Left kidney (tissue), 8 donors: ENCODE results near the gene KIF5A. TPM values are rescaled to one million over a fixed set of nuclear protein-coding genes. Genes with fewer than 3 reads are reported as not detected.
"Not testable (repeated sequence)": the region's sequence is repeated elsewhere in the genome, so short reads cannot be mapped to it uniquely, and the experiment has no call there.

Experiments used
- DNase-seq: peaks from one replicate; pipeline ENCODE4 v3.0.0-alpha.2; 2013
- long read RNA-seq, 8 donors: transcript quantifications; one replicate each; lab custom pipeline, GENCODE V29; 2026
- polyA plus RNA-seq: library from polyadenylated mRNA; unstranded; fragments of 120-200 nt; gene quantifications from one replicate; pipeline ENCODE4 v1.2.1, GENCODE V29; 2013; ENCODE audit not compliant: insufficient read length

The KIF5A gene
- polyA plus RNA-seq: 0.42 TPM
- long read RNA-seq, donor 1: 0 reads
- long read RNA-seq, donor 2: 0 reads
- long read RNA-seq, donor 3: 0 reads
- long read RNA-seq, donor 4: 0 reads
- long read RNA-seq, donor 5: 0 reads
- long read RNA-seq, donor 6: 0 reads
- long read RNA-seq, donor 7: 0 reads
- long read RNA-seq, donor 8: 0 reads

- DNase-seq: no peak
Observed at GRCh38 chr12:57549909-57550640, at the start of gene KIF5A. KIF5A (plus strand) TSS chr12:57550044; CDS start chr12:57550272, 228 bp downstream.

GRCh38 chr12:57500213-57500612 is 49.6 kb upstream of the KIF5A start:
- no peak for DNase-seq

- DNase-seq: not testable (repeated sequence)
Observed at GRCh38 chr12:57502311-57502969, 47.4 kb upstream of the KIF5A start.

- not testable (repeated sequence) for DNase-seq
Observed at GRCh38 chr12:57506541-57506940, 43.3 kb upstream of the KIF5A start.

- not testable (repeated sequence) for DNase-seq
Observed at GRCh38 chr12:57507796-57508195, 42.0 kb upstream of the KIF5A start.

- DNase-seq: no peak
Observed at GRCh38 chr12:57511161-57511560, 38.7 kb upstream of the KIF5A start.

- DNase-seq: no peak
Observed at GRCh38 chr12:57511588-57512325, 38.1 kb upstream of the KIF5A start.

DNA sequence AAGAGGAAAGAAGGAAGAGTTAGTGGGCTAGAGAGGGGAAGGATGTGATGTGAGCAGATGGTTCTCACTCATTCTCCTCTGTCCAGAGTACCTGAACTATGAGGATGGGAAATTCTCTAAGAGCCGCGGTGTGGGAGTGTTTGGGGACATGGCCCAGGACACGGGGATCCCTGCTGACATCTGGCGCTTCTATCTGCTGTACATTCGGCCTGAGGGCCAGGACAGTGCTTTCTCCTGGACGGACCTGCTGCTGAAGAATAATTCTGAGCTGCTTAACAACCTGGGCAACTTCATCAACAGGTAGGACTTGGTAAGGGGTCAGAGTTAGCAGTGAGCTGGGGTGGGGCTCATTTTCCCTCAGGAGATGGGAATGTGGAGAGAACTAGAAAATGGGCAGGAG is 37.2 kb upstream of the KIF5A start:
- DNase-seq: no peak

DNA sequence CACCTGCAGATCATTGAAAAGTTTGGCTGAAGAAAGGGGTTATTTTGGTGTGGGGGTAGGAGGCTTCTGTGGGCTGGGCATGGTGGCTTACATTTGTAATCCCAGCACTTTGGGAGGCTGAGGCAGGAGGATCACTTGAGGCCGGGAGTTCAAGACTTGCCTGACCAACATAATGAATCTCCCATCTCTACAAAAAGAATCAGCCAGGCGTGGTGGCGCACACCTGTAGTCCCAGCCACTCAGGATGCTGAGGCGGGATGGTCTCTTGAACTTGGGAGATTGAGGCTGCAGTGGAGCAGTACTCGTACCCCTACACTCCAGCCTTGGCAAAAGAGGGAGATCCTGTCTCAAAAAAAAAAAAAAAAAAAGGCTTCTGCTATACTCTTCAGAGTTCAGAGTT is 36.6 kb upstream of the KIF5A start:
- no peak for DNase-seq

DNA sequence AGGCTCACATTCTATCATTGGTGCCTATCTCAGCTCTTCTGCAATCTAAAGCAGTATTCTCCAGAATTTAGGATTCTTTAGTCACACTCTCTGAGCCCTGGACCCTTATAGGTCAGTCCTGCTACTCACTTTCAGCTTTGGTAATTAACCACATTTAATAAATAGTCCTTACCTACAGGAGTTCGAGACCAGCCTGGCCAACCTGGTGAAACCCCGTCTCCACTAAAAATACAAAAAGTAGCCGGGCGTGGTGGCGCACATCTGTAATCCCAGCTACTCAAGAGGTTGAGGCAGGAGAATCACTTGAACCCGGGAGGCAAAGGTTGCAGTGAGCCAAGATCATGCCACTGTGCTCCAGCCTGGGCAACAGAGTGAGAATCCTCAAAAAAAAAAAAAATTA is 36.2 kb upstream of the KIF5A start:
- not testable (repeated sequence) for DNase-seq

DNA sequence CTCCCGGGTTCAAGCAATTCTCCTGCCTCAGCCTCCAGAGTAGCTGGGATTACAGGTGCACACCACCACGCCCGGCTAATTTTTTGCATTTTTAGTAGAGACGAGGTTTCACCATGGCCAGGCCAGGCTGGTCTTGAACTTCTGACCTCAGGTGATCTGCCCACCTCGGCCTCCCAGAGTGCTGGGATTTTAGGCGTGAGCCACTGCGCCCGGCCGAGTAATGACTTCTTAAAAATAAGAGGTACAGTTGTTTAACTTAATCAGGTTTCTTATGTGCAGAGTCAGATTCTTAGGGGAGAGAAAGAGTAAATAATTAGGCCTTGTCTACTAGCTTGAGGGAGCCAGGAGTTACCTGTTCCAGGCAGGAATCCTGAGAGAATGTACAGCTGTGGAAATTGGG is 35.6 kb upstream of the KIF5A start:
- DNase-seq: not testable (repeated sequence)

- DNase-seq: no peak
Observed at GRCh38 chr12:57514720-57515407, 35.0 kb upstream of the KIF5A start.

GRCh38 chr12:57515408-57515933 is 34.4 kb upstream of the KIF5A start:
- DNase-seq: no peak

DNA sequence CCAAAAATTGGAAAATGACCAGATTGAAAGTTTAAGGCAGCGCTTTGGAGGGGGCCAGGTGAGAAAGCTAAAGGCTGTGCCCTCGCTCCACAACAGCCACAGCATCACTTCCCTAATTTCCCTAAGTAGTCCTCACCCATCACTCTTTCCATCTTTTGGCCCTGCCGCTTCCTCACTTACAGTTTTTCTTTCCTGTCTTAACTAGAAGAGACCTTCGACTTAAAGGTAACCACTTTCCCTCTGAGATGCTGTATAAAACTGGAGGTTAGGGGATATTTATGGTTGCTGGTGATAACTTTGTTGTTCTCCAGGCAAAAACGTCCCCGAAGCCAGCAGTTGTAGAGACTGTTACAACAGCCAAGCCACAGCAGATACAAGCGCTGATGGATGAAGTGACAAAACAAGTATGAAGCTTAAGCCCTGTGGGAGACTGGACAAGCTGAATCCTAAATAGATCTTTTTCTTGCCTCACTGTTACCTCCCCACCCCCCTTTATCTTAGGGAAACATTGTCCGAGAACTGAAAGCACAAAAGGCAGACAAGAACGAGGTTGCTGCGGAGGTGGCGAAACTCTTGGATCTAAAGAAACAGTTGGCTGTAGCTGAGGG is 33.8 kb upstream of the KIF5A start:
- no peak for DNase-seq

- DNase-seq: no peak
Observed at GRCh38 chr12:57516617-57517153, 33.2 kb upstream of the KIF5A start.

- no peak for DNase-seq
Observed at GRCh38 chr12:57517187-57517586, 32.7 kb upstream of the KIF5A start.

- DNase-seq: not testable (repeated sequence)
Observed at GRCh38 chr12:57517718-57518117, 32.1 kb upstream of the KIF5A start.

DNA sequence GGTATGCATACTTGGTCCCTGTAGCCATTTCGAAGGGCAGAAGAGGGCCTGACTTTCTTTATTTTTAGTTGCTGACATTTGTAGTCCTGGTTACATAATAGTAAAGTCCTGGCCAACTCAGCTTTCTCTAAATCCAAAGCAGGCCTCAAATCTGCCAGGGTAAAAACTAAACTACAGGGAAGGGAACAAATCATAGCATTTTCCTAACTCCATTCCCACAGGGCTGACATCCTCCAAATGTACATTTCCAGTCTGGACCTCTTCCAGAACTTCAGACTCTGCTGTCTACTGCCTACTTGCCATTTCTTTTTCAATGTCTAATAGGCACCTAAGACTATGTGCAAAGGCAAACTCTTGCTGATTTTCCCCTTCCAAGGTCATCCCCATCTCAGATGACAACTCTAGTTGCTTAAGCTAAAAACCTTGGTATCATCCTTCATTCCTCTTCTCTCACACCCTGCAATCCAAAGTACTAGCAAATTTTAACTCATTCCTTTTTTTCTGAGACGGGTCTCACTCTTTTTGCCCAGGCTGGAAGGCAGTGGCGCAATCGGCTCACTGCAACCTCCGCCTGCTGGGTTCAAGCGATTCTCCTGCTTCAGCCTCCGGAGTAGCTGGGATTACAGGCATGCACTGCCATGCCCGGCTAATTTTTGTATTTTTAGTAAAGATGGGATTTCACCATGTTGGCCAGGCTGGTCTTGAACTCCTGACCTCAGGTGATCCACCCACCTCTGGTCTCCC is 31.5 kb upstream of the KIF5A start:
- DNase-seq: no peak

- no peak for DNase-seq
Observed at GRCh38 chr12:57518920-57519795, 30.7 kb upstream of the KIF5A start.

DNA sequence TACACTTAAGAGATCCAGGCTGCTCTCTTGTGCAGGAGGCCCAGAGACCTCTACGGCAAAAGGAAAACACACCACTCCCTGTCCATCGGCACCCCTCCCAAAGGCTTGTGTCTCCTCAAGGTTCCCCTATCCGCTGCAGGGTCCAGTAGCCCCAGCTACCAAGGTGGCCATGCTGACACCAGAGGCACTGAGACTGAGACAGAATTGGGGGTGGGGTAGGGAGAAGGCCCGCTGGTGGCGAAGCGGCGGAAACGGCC is 30.1 kb upstream of the KIF5A start:
- DNase-seq: peak; percentile 33
